Activated naive CD8-positive, alpha-beta T cell treated with anti-CD3 and anti-CD28 coated beads, Interleukin-2, amount 10 ng/mL, durations not matched to agents 7 days and 5 days (primary cell): ENCODE data around the gene SMIM11. TPM values are rescaled to one million over a fixed set of nuclear protein-coding genes. Genes with fewer than 3 reads are reported as not detected.
"Not testable (repeated sequence)": the region's sequence is repeated elsewhere in the genome, so short reads cannot be mapped to it uniquely, and the experiment has no call there.

Experiments
- ATAC-seq: fragments of 150-1000 bp; cut with Tn5 transposase; one replicate; pipeline ENCODE4 v1.10.0; 2021; ENCODE audit warnings: low read depth, moderate library complexity
- POLR2A ChIA-PET: fragments of 350-600 bp; sonication (Branson Sonifier 250); formaldehyde crosslinking; loops from one replicate; lab custom pipeline; 2021; ENCODE audit warnings: antibody characterized with exemption; lab: Charles Lee
- DNase-seq: peaks from one replicate; pipeline ENCODE4 v3.0.0; 2021
- H3K27ac Mint-ChIP-seq: one replicate; pipeline ENCODE4 v1.8.0; 2022; ENCODE audit warnings: mild to moderate bottlenecking, mixed read lengths
- H3K27me3 Mint-ChIP-seq: one replicate; pipeline ENCODE4 v1.8.0; 2022; ENCODE audit warnings: mild to moderate bottlenecking, moderate library complexity, mixed read lengths
- H3K36me3 Mint-ChIP-seq: one replicate; pipeline ENCODE4 v1.8.0; 2021; ENCODE audit warnings: mild to moderate bottlenecking, mixed read lengths
- H3K4me1 Mint-ChIP-seq: one replicate; pipeline ENCODE4 v1.8.0; 2021; ENCODE audit warnings: mixed read lengths
- H3K4me3 Mint-ChIP-seq: one replicate; pipeline ENCODE4 v1.8.0; 2022; ENCODE audit warnings: mild to moderate bottlenecking, moderate library complexity, mixed read lengths
- H3K9me3 Mint-ChIP-seq: one replicate; pipeline ENCODE4 v1.8.0; 2021; ENCODE audit warnings: mixed read lengths
- total RNA-seq, 2 experiments: library from RNA; stranded (reverse); gene quantifications; one replicate each; pipeline ENCODE4 v1.2.3, GENCODE V29; 2021

Gene SMIM11
- 10 to 100 TPM; 13.0 to 19.8 TPM for total RNA-seq

GRCh38 chr21:34374940-34375618, at the start of gene SMIM11:
TSS of gene SMIM11 (plus strand) at chr21:34375507. CDS start at chr21:34379505, 3,998 bp downstream.
- POLR2A ChIA-PET, H3K36me3 Mint-ChIP-seq, DNase-seq, H3K27ac Mint-ChIP-seq, H3K9me3 Mint-ChIP-seq, H3K27me3 Mint-ChIP-seq, H3K4me1 Mint-ChIP-seq, H3K4me3 Mint-ChIP-seq: not testable (repeated sequence)
- peak; percentile 99 for ATAC-seq

GRCh38 chr21:34330055-34330454, 45.3 kb upstream of the SMIM11 start:
- DNase-seq (no peak), ATAC-seq (no peak)
- H3K9me3 Mint-ChIP-seq, result peaks cover 6% of the 10 kb centered on the region
- H3K27ac Mint-ChIP-seq, result no peak overlapping the region
- H3K4me1 Mint-ChIP-seq, result no peaks in the 10 kb centered on the region
- H3K36me3 Mint-ChIP-seq, result no peaks in the 10 kb centered on the region
- POLR2A ChIA-PET, result no interaction called here
- H3K4me3 Mint-ChIP-seq, result no peak overlapping the region
- peaks cover 9% of the 10 kb centered on the region for H3K27me3 Mint-ChIP-seq

- POLR2A ChIA-PET, result no interaction called here
- H3K4me1 Mint-ChIP-seq, result no peaks in the 10 kb centered on the region
- H3K9me3 Mint-ChIP-seq, result peaks cover 6% of the 10 kb centered on the region
- no peak for DNase-seq
- H3K4me3 Mint-ChIP-seq, result no peak overlapping the region
- peaks cover 9% of the 10 kb centered on the region for H3K27me3 Mint-ChIP-seq
- no peaks in the 10 kb centered on the region for H3K36me3 Mint-ChIP-seq
- no peak overlapping the region for H3K27ac Mint-ChIP-seq
- no peak for ATAC-seq
Measured at GRCh38 chr21:34331726-34332125, 43.6 kb upstream of the SMIM11 start.

- Mint-ChIP-seq H3K36me3 (no peaks in the 10 kb centered on the region), H3K9me3 (peaks cover 6% of the 10 kb centered on the region), H3K4me3 (no peak overlapping the region), H3K27me3 (peaks cover 9% of the 10 kb centered on the region), H3K27ac (no peak overlapping the region), H3K4me1 (no peaks in the 10 kb centered on the region)
- ATAC-seq, result no peak
- POLR2A ChIA-PET, result no interaction called here
- DNase-seq, result no peak
Measured at GRCh38 chr21:34332347-34332746, 43.0 kb upstream of the SMIM11 start.

GRCh38 chr21:34333121-34333739, 42.1 kb upstream of the SMIM11 start:
- Mint-ChIP-seq H3K36me3 (no peaks in the 10 kb centered on the region), H3K9me3 (peaks cover 6% of the 10 kb centered on the region), H3K4me3 (no peak overlapping the region), H3K27ac (no peak overlapping the region), H3K4me1 (peaks cover 4% of the 10 kb centered on the region), H3K27me3 (peaks cover 5% of the 10 kb centered on the region)
- POLR2A ChIA-PET, result no interaction called here
- DNase-seq (no peak), ATAC-seq (no peak)

- H3K4me1 Mint-ChIP-seq, result peaks cover 8% of the 10 kb centered on the region
- POLR2A ChIA-PET, result no interaction called here
- H3K4me3 Mint-ChIP-seq, result no peak overlapping the region
- peaks cover 5% of the 10 kb centered on the region for H3K27me3 Mint-ChIP-seq
- H3K27ac Mint-ChIP-seq, result no peak overlapping the region
- no peaks in the 10 kb centered on the region for H3K9me3 Mint-ChIP-seq
- ATAC-seq (no peak), DNase-seq (no peak)
- H3K36me3 Mint-ChIP-seq, result no peaks in the 10 kb centered on the region
Measured at GRCh38 chr21:34335316-34335715, 40.0 kb upstream of the SMIM11 start.

- Mint-ChIP-seq H3K36me3 (no peaks in the 10 kb centered on the region), H3K27ac (no peak overlapping the region), H3K4me3 (no peak overlapping the region), H3K4me1 (peaks cover 11% of the 10 kb centered on the region), H3K9me3 (no peaks in the 10 kb centered on the region), H3K27me3 (peaks cover 5% of the 10 kb centered on the region)
- ATAC-seq, result no peak
- POLR2A ChIA-PET, result no interaction called here
- no peak for DNase-seq
Measured at GRCh38 chr21:34336245-34336644, 39.1 kb upstream of the SMIM11 start.

GRCh38 chr21:34336756-34337391, 38.4 kb upstream of the SMIM11 start:
- POLR2A ChIA-PET, result no interaction called here
- no peak for ATAC-seq
- Mint-ChIP-seq H3K36me3 (no peaks in the 10 kb centered on the region), H3K4me3 (no peak overlapping the region), H3K27ac (no peak overlapping the region), H3K27me3 (peaks cover 3% of the 10 kb centered on the region), H3K4me1 (peaks cover 11% of the 10 kb centered on the region), H3K9me3 (no peaks in the 10 kb centered on the region)
- no peak for DNase-seq

- H3K27ac Mint-ChIP-seq, result peak overlapping the region; percentile 40
- peaks cover 11% of the 10 kb centered on the region for H3K4me1 Mint-ChIP-seq
- H3K36me3 Mint-ChIP-seq, result no peaks in the 10 kb centered on the region
- no peaks in the 10 kb centered on the region for H3K9me3 Mint-ChIP-seq
- no peak for ATAC-seq
- POLR2A ChIA-PET, result no interaction called here
- no peak overlapping the region for H3K4me3 Mint-ChIP-seq
- no peak for DNase-seq
- H3K27me3 Mint-ChIP-seq, result peaks cover 2% of the 10 kb centered on the region
Measured at GRCh38 chr21:34337741-34338140, 37.6 kb upstream of the SMIM11 start.

- peaks cover 11% of the 10 kb centered on the region for H3K4me1 Mint-ChIP-seq
- H3K27me3 Mint-ChIP-seq, result no peaks in the 10 kb centered on the region
- H3K27ac Mint-ChIP-seq, result no peak overlapping the region
- DNase-seq (no peak), ATAC-seq (no peak)
- no peaks in the 10 kb centered on the region for H3K9me3 Mint-ChIP-seq
- H3K4me3 Mint-ChIP-seq, result no peak overlapping the region
- POLR2A ChIA-PET, result interaction anchor here (1.2 kb wide), 1 partner anchor 415 kb away, joined by 4 read pairs; no protein-coding TSS in a partner anchor
- H3K36me3 Mint-ChIP-seq, result no peaks in the 10 kb centered on the region
Measured at GRCh38 chr21:34338226-34338625, 37.1 kb upstream of the SMIM11 start.

- no peak for DNase-seq
- Mint-ChIP-seq H3K27ac (no peak overlapping the region), H3K27me3 (no peaks in the 10 kb centered on the region), H3K9me3 (no peaks in the 10 kb centered on the region), H3K4me3 (no peak overlapping the region), H3K36me3 (no peaks in the 10 kb centered on the region), H3K4me1 (peaks cover 11% of the 10 kb centered on the region)
- POLR2A ChIA-PET, result no interaction called here
- no peak for ATAC-seq
Measured at GRCh38 chr21:34340061-34340460, 35.2 kb upstream of the SMIM11 start.

GRCh38 chr21:34342476-34342875, 32.8 kb upstream of the SMIM11 start:
- no peaks in the 10 kb centered on the region for H3K36me3 Mint-ChIP-seq
- POLR2A ChIA-PET, result no interaction called here
- ATAC-seq (no peak), DNase-seq (no peak)
- no peaks in the 10 kb centered on the region for H3K27me3 Mint-ChIP-seq
- no peak overlapping the region for H3K4me3 Mint-ChIP-seq
- H3K27ac Mint-ChIP-seq, result no peak overlapping the region
- H3K4me1 Mint-ChIP-seq, result peaks cover 11% of the 10 kb centered on the region
- H3K9me3 Mint-ChIP-seq, result no peaks in the 10 kb centered on the region

GRCh38 chr21:34343347-34343746, 32.0 kb upstream of the SMIM11 start:
- DNase-seq, result no peak
- ATAC-seq, result no peak
- Mint-ChIP-seq H3K4me3 (no peak overlapping the region), H3K27me3 (no peaks in the 10 kb centered on the region), H3K27ac (no peak overlapping the region), H3K9me3 (no peaks in the 10 kb centered on the region), H3K36me3 (no peaks in the 10 kb centered on the region), H3K4me1 (peaks cover 11% of the 10 kb centered on the region)
- POLR2A ChIA-PET, result no interaction called here

- no peak for DNase-seq
- no peak for ATAC-seq
- Mint-ChIP-seq H3K9me3 (no peaks in the 10 kb centered on the region), H3K27ac (no peak overlapping the region), H3K27me3 (no peaks in the 10 kb centered on the region), H3K4me3 (no peak overlapping the region), H3K36me3 (no peaks in the 10 kb centered on the region), H3K4me1 (peaks cover 11% of the 10 kb centered on the region)
- POLR2A ChIA-PET, result no interaction called here
Measured at GRCh38 chr21:34343838-34344381, 31.4 kb upstream of the SMIM11 start.
